Endodermal cell (in vitro differentiated cells): ENCODE data around the gene SYNDIG1. TPM values are rescaled to one million over a fixed set of nuclear protein-coding genes. Genes with fewer than 3 reads are reported as not detected.

Experiments
- DNase-seq: peaks from one replicate; pipeline ENCODE4 v3.0.0-alpha.2; 2017
- H3K27ac ChIP-seq: 2 replicates; pipeline ENCODE4 v1.5.1; 2013; ENCODE audit warnings: mild to moderate bottlenecking, low read depth, low read length, moderate library complexity
- H3K27me3 ChIP-seq: 2 replicates; pipeline ENCODE4 v1.6.1; 2013; ENCODE audit warnings: mild to moderate bottlenecking, low read length, moderate library complexity; ENCODE audit not compliant: insufficient read depth, control insufficient read depth, poor library complexity, severe bottlenecking
- H3K36me3 ChIP-seq: 2 replicates; pipeline ENCODE4 v1.7.0; 2013; ENCODE audit warnings: mild to moderate bottlenecking, low read length, moderate library complexity; ENCODE audit not compliant: control insufficient read depth, insufficient read depth
- H3K4me1 ChIP-seq: one replicate; pipeline ENCODE4 v1.7.0; 2013; ENCODE audit warnings: low read length; ENCODE audit not compliant: control insufficient read depth, insufficient read depth
- H3K4me3 ChIP-seq: 2 replicates; pipeline ENCODE4 v1.5.1; 2013; ENCODE audit warnings: mild to moderate bottlenecking, low read length, moderate library complexity
- H3K9ac ChIP-seq: 2 replicates; pipeline ENCODE4 v1.6.1; 2013; ENCODE audit warnings: mild to moderate bottlenecking, low read length, moderate library complexity; ENCODE audit not compliant: poor library complexity, severe bottlenecking; ENCODE audit errors: extremely low read depth
- H3K9me3 ChIP-seq: 2 replicates; pipeline ENCODE4 v1.6.1; 2013; ENCODE audit warnings: mild to moderate bottlenecking, low read length, moderate library complexity; ENCODE audit not compliant: control insufficient read depth
- H3K27ac Mint-ChIP-seq: 2 replicates; pipeline ENCODE4 v1.8.0; 2020; ENCODE audit warnings: mixed read lengths
- H3K27me3 Mint-ChIP-seq: 2 replicates; pipeline ENCODE4 v1.8.0; 2021; ENCODE audit warnings: mild to moderate bottlenecking, mixed read lengths; ENCODE audit not compliant: insufficient read depth
- H3K36me3 Mint-ChIP-seq: 2 replicates; pipeline ENCODE4 v1.8.0; 2020; ENCODE audit warnings: low read depth, mixed read lengths
- H3K4me1 Mint-ChIP-seq: 2 replicates; pipeline ENCODE4 v1.8.0; 2020; ENCODE audit warnings: mixed read lengths
- H3K4me3 Mint-ChIP-seq: 2 replicates; pipeline ENCODE4 v1.8.0; 2020; ENCODE audit warnings: mild to moderate bottlenecking, moderate library complexity, mixed read lengths
- H3K9me3 Mint-ChIP-seq: 2 replicates; pipeline ENCODE4 v1.8.0; 2020; ENCODE audit warnings: mild to moderate bottlenecking, mixed read lengths
- WGBS, 2 experiments: methylation state at CpG; one replicate each; pipeline versions ENCODE4 v1.1.5 to v1.1.7; 2013; ENCODE audit warnings: missing lambda C conversion rate in 2 of 2, mixed read lengths in 1 of 2; ENCODE audit not compliant: insufficient coverage in 1 of 2, insufficient read length in 1 of 2; 5-methylcytosine and 5-hydroxymethylcytosine counted together
- total RNA-seq, 2 donors: library from RNA; stranded (reverse); fragmentation: NEBNext Ultra II Directional in 1 of 2; extraction: Animal tissue kit (Norgen Biotek cat#: 25700) in 1 of 2; gene quantifications; 2 replicates in 1 of 2; 3 replicates in 1 of 2; pipeline ENCODE4 v1.2.1, GENCODE V29; 2021
- TF ChIP-seq, protein P1 (sequence below): fragments of 200-600 bp; sonication (generic); conservative IDR thresholded peaks from 2 replicates; pipeline ENCODE4 v1.5.0; 2021; ENCODE audit warnings: antibody characterized with exemption, mild to moderate bottlenecking

Gene SYNDIG1
- total RNA-seq, 2 donors from 2014 or later, result 5.5 to 6.8 TPM

- no peaks in the 10 kb centered on the region for H3K36me3 Mint-ChIP-seq
- no peaks in the 10 kb centered on the region for H3K4me1 Mint-ChIP-seq
- DNase-seq, result no peak
- Histone ChIP-seq H3K36me3 (no peaks in the 10 kb centered on the region), H3K27me3 (no peaks in the 10 kb centered on the region), H3K4me3 (no peak overlapping the region), H3K9ac (no peak overlapping the region), H3K27ac (no peak overlapping the region), H3K4me1 (no peaks in the 10 kb centered on the region), H3K9me3 (no peaks in the 10 kb centered on the region)
- TF ChIP-seq, protein P1, sequence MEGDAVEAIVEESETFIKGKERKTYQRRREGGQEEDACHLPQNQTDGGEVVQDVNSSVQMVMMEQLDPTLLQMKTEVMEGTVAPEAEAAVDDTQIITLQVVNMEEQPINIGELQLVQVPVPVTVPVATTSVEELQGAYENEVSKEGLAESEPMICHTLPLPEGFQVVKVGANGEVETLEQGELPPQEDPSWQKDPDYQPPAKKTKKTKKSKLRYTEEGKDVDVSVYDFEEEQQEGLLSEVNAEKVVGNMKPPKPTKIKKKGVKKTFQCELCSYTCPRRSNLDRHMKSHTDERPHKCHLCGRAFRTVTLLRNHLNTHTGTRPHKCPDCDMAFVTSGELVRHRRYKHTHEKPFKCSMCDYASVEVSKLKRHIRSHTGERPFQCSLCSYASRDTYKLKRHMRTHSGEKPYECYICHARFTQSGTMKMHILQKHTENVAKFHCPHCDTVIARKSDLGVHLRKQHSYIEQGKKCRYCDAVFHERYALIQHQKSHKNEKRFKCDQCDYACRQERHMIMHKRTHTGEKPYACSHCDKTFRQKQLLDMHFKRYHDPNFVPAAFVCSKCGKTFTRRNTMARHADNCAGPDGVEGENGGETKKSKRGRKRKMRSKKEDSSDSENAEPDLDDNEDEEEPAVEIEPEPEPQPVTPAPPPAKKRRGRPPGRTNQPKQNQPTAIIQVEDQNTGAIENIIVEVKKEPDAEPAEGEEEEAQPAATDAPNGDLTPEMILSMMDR, result peak; percentile 42
- no peaks in the 10 kb centered on the region for H3K9me3 Mint-ChIP-seq
- H3K4me3 Mint-ChIP-seq, result no peak overlapping the region
- H3K27me3 Mint-ChIP-seq, result peaks cover 2% of the 10 kb centered on the region
- WGBS, 2 experiments, result 92 to 97% methylated on average over 5 to 8 of the region's 8 CpGs
- H3K27ac Mint-ChIP-seq, result no peak overlapping the region
Observed at GRCh38 chr20:24533449-24533848, 64.0 kb downstream of the SYNDIG1 start.

GRCh38 chr20:24534282-24534681, 64.9 kb downstream of the SYNDIG1 start:
- no peak overlapping the region for H3K4me3 ChIP-seq
- no peak overlapping the region for H3K4me3 Mint-ChIP-seq
- H3K9me3 ChIP-seq, result no peaks in the 10 kb centered on the region
- H3K27me3 ChIP-seq, result no peaks in the 10 kb centered on the region
- H3K4me1 ChIP-seq, result no peaks in the 10 kb centered on the region
- H3K4me1 Mint-ChIP-seq, result no peaks in the 10 kb centered on the region
- H3K27me3 Mint-ChIP-seq, result peaks cover 2% of the 10 kb centered on the region
- TF ChIP-seq, protein P1, result no peak
- no peaks in the 10 kb centered on the region for H3K36me3 Mint-ChIP-seq
- no peak overlapping the region for H3K27ac ChIP-seq
- no peak overlapping the region for H3K9ac ChIP-seq
- H3K9me3 Mint-ChIP-seq, result no peaks in the 10 kb centered on the region
- no peak overlapping the region for H3K27ac Mint-ChIP-seq
- no peaks in the 10 kb centered on the region for H3K36me3 ChIP-seq
- no peak for DNase-seq
- 86% methylated on average over 9 of the region's 9 CpGs for WGBS, 2 experiments

DNA sequence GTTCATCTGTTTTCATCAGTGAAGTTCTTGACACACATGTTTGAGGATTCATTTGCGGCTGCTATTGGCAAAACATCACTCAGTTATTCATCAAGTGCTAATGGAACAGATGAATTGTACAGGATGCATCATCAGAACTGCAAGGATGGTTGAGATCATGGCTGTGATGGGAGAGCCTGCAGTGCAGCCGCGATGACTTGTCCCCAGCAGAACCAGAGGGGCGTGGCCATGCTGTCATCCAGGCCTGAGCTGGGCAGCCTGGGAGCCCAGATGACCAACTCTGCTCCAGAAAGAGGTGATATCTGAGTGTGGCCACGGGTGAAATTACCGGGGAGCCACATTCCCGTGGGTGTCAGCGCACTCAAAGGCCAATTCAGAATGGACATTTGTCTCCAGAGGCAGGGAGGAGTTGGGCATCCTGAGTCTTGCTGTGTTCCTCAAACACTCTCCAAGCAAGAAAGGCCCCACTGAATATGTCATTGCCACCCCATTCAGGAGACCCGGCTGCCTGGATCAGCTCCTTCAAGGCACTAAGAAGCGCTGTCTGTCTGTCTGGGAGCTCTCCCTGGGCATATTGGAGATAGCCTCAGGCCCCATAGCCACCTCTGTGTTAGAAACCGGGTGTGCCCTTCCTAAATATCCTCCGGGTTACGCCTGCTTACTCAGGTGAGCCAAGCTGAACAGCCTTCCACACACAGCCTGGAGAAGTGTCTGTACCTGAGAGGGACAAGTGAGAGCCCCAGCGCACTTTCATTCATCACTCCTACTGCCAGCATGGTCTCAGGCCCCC, 66.7 kb downstream of the SYNDIG1 start:
- H3K9ac ChIP-seq, result no peak overlapping the region
- no peak overlapping the region for H3K4me3 ChIP-seq
- no peaks in the 10 kb centered on the region for H3K27me3 ChIP-seq
- Mint-ChIP-seq H3K27ac (no peak overlapping the region), H3K4me1 (no peaks in the 10 kb centered on the region), H3K4me3 (no peak overlapping the region), H3K36me3 (no peaks in the 10 kb centered on the region), H3K9me3 (no peaks in the 10 kb centered on the region), H3K27me3 (peaks cover 2% of the 10 kb centered on the region)
- no peaks in the 10 kb centered on the region for H3K4me1 ChIP-seq
- H3K36me3 ChIP-seq, result no peaks in the 10 kb centered on the region
- 94 to 96% methylated on average over 12 to 14 of the region's 14 CpGs for WGBS, 2 experiments
- no peak for DNase-seq
- TF ChIP-seq, protein P1, result no peak
- no peak overlapping the region for H3K27ac ChIP-seq
- H3K9me3 ChIP-seq, result no peaks in the 10 kb centered on the region
